ENCODE data around the gene BMAL1.

GRCh38 chr11:13313005-13313819 lies 35.6 kb downstream of the BMAL1 start:
- no peak for TF ChIP-seq CTCF (IDR thresholded peaks at IDR 0.05; ENCODE audit: extremely low read depth in 1 of 2, insufficient read depth in 1 of 2, low read depth in 1 of 2, low read length in 2 of 2)
- TF ChIP-seq POLR2A (IDR thresholded peaks at IDR 0.05; ENCODE audit: low read depth, low read length) = no peak
- TF ChIP-seq EZH2 (IDR thresholded peaks at IDR 0.05; ENCODE audit: borderline replicate concordance, low read depth, low read length, severe bottlenecking) = no peak
